Suprapubic skin (tissue), 4 donors: Measurements from ENCODE around the gene XRCC6. TPM values are rescaled to one million over a fixed set of nuclear protein-coding genes. Genes with fewer than 3 reads are reported as not detected.
"Not testable (repeated sequence)": the region's sequence is repeated elsewhere in the genome, so short reads cannot be mapped to it uniquely, and the experiment has no call there.

Experiments
- DNase-seq, 2 donors: peaks; one replicate each; pipeline ENCODE4 v3.0.0-alpha.2; 2019; ENCODE audit warnings: low spot score in 2 of 2
- H3K27ac ChIP-seq: fragments of 200-600 bp; sonication (generic); one replicate; pipeline ENCODE4 v1.5.1; 2019
- H3K27me3 ChIP-seq: fragments of 200-600 bp; sonication (generic); one replicate; pipeline ENCODE4 v1.5.1; 2019
- H3K36me3 ChIP-seq: fragments of 200-600 bp; sonication (generic); one replicate; pipeline ENCODE4 v1.5.1; 2019
- H3K4me1 ChIP-seq: fragments of 200-600 bp; sonication (generic); one replicate; pipeline ENCODE4 v1.5.1; 2019
- H3K4me3 ChIP-seq: fragments of 200-600 bp; sonication (generic); one replicate; pipeline ENCODE4 v1.5.1; 2019; ENCODE audit warnings: mild to moderate bottlenecking
- H3K9me3 ChIP-seq: fragments of 200-600 bp; sonication (generic); one replicate; pipeline ENCODE4 v1.5.1; 2019
- EP300 ChIP-seq: sonication (generic); formaldehyde crosslinking; IDR thresholded peaks from one replicate; pipeline ENCODE4 v1.6.1; 2017; ENCODE audit warnings: antibody characterized with exemption
- POLR2A ChIP-seq, 2 donors: fragments of 450-650 bp; IDR thresholded peaks; one replicate each; pipeline ENCODE4 v1.6.1; 2017; ENCODE audit warnings: antibody characterized with exemption in 2 of 2, mild to moderate bottlenecking in 2 of 2, moderate library complexity in 2 of 2
- POLR2AphosphoS5 ChIP-seq, 3 donors: sonication (generic); formaldehyde crosslinking; IDR thresholded peaks; one replicate each; pipeline ENCODE4 v1.6.1; 2017; ENCODE audit warnings: antibody characterized with exemption in 3 of 3
- WGBS: methylation state at CpG from one replicate; pipeline ENCODE4 v1.1.5; 2018; 5-methylcytosine and 5-hydroxymethylcytosine counted together
- total RNA-seq, 4 donors: library from RNA; depleted of rRNA; stranded (reverse); fragments of >200 nt; gene quantifications; one replicate each; pipeline ENCODE4 v1.1.0, GENCODE V29; 2016
- TF ChIP-seq, protein P1 (sequence below), 2 donors: fragments of 200-600 bp in 1 of 2; fragments of 450-650 bp in 1 of 2; sonication (generic) in 1 of 2; IDR thresholded peaks; one replicate each; pipeline ENCODE4 v1.5.1; 2016 to 2019; ENCODE audit warnings: antibody characterized with exemption in 2 of 2, mild to moderate bottlenecking in 1 of 2, moderate library complexity in 1 of 2

Gene XRCC6
- total RNA-seq, 4 donors from 2014 or later = 131 to 194 (median 182) TPM

DNA sequence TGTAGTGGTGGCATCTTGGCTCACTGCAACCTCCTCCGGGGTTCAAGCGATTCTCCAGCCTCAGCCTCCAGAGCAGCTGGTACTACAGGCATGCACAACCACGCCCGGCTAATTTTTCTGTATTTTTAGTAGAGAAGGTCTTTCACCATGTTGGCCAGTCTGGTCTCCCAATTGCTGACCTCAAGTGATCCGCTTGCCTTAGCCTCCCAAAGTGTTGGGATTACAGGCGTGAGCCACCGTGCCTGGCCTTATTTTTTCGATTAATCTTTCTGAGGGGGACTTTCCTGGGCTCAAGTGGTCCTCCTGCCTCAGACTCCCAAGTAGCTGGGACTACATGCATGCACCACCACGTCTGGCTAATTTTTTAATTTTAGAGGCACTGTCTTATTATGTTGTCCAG lies 62.0 kb downstream of the XRCC6 start:
- peaks cover 17% of the 10 kb centered on the region for H3K4me1 ChIP-seq
- TF ChIP-seq POLR2A (IDR thresholded peaks at IDR 0.05) (no peak), POLR2AphosphoS5 (IDR thresholded peaks at IDR 0.05) (no peak), EP300 (no peak)
- TF ChIP-seq, protein P1, sequence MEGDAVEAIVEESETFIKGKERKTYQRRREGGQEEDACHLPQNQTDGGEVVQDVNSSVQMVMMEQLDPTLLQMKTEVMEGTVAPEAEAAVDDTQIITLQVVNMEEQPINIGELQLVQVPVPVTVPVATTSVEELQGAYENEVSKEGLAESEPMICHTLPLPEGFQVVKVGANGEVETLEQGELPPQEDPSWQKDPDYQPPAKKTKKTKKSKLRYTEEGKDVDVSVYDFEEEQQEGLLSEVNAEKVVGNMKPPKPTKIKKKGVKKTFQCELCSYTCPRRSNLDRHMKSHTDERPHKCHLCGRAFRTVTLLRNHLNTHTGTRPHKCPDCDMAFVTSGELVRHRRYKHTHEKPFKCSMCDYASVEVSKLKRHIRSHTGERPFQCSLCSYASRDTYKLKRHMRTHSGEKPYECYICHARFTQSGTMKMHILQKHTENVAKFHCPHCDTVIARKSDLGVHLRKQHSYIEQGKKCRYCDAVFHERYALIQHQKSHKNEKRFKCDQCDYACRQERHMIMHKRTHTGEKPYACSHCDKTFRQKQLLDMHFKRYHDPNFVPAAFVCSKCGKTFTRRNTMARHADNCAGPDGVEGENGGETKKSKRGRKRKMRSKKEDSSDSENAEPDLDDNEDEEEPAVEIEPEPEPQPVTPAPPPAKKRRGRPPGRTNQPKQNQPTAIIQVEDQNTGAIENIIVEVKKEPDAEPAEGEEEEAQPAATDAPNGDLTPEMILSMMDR (IDR thresholded peaks at IDR 0.05) = no peak
- 92% methylated on average over 9 of the region's 9 CpGs for WGBS
- H3K27me3 ChIP-seq = no peaks in the 10 kb centered on the region
- H3K4me3 ChIP-seq = peak overlapping the region; percentile 64
- H3K27ac ChIP-seq = no peak overlapping the region
- H3K9me3 ChIP-seq = no peaks in the 10 kb centered on the region
- no peak for DNase-seq
- peaks cover 26% of the 10 kb centered on the region for H3K36me3 ChIP-seq

DNA sequence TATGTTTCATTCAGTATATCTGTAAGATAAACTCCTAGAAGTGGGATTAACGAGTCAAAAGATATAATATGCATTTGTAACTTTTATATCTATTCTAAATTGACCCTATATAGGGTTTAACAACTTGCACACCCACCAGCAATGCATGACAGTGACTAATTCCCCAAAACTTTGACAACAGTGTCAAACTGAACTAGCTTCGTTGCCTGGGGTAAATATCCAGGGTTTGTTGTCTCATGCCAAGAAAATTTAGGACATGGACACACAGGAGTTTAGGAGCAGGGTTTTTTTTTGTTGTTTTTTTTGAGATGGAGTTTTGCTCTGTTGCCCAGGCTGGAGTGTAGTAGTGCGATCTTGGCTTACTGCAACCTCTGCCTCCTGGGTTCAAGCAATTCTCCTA lies 62.5 kb downstream of the XRCC6 start:
- H3K27me3 ChIP-seq = no peaks in the 10 kb centered on the region
- 82% methylated on average over 3 of the region's 3 CpGs for WGBS
- H3K4me1 ChIP-seq = peaks cover 17% of the 10 kb centered on the region

DNA sequence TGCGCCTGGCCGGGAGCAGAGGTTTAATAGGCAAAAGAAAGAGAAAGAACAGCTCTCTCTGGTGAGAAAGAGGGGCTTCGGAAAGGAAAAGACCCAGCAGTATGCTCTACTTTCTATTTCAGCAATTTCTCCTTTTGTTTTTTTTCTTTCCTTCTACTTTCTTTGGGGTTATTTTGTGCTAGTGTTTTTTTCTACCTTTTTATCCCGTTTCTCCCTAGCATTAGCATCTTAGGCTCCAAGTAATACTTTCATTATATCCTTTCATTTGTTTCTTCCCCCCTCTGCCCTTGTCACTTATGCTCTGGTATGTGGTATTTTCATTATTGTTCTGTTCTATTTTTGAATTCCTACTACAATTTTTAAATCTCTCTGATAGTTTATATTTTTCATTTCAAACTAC lies 63.1 kb downstream of the XRCC6 start:
- no peak for DNase-seq
- TF ChIP-seq, protein P1 (IDR thresholded peaks at IDR 0.05) = no peak
- TF ChIP-seq EP300 (no peak), POLR2A (IDR thresholded peaks at IDR 0.05) (no peak), POLR2AphosphoS5 (IDR thresholded peaks at IDR 0.05) (no peak)
- Histone ChIP-seq H3K27me3 (no peaks in the 10 kb centered on the region), H3K36me3 (peaks cover 15% of the 10 kb centered on the region), H3K4me3 (no peak overlapping the region), H3K27ac (no peak overlapping the region), H3K4me1 (peaks cover 21% of the 10 kb centered on the region), H3K9me3 (no peaks in the 10 kb centered on the region)
- WGBS = 85% methylated on average over 4 of the region's 4 CpGs

More for the DNA sequence above, 62.5 kb downstream of the XRCC6 start:
- DNase-seq = no peak
- H3K4me3 ChIP-seq = no peak overlapping the region
- H3K9me3 ChIP-seq = no peaks in the 10 kb centered on the region
- no peak overlapping the region for H3K27ac ChIP-seq
- TF ChIP-seq POLR2AphosphoS5 (IDR thresholded peaks at IDR 0.05) (no peak), POLR2A (IDR thresholded peaks at IDR 0.05) (no peak), EP300 (no peak)
- TF ChIP-seq, protein P1 (IDR thresholded peaks at IDR 0.05) = no peak
- H3K36me3 ChIP-seq = peaks cover 21% of the 10 kb centered on the region

GRCh38 chr22:41686890-41687289 lies 65.8 kb downstream of the XRCC6 start:
- not testable (repeated sequence) for H3K36me3 ChIP-seq, DNase-seq, H3K27ac ChIP-seq, H3K27me3 ChIP-seq, H3K9me3 ChIP-seq
- peak overlapping the region; percentile 66 for H3K4me3 ChIP-seq
- peaks cover 25% of the 10 kb centered on the region for H3K4me1 ChIP-seq
- whole genome bisulfite sequencing = 91% methylated on average over 11 of the region's 11 CpGs

- H3K27me3 ChIP-seq = no peaks in the 10 kb centered on the region
- H3K27ac ChIP-seq = peak overlapping the region; percentile 95
- H3K36me3 ChIP-seq = no peaks in the 10 kb centered on the region
- DNase-seq = no peak
- H3K4me3 ChIP-seq = peak overlapping the region; percentile 66
- WGBS = 3% methylated on average over 20 of the region's 20 CpGs
- TF ChIP-seq POLR2A (IDR thresholded peaks at IDR 0.05) (no peak), POLR2AphosphoS5 (IDR thresholded peaks at IDR 0.05) (no peak), EP300 (no peak)
- TF ChIP-seq, protein P1 (IDR thresholded peaks at IDR 0.05) = no peak
- no peaks in the 10 kb centered on the region for H3K9me3 ChIP-seq
- H3K4me1 ChIP-seq = peaks cover 21% of the 10 kb centered on the region
Observed at GRCh38 chr22:41687901-41688364, 66.8 kb downstream of the XRCC6 start.
